PC-3 (cell line): ENCODE measurements around the gene PGBD5. TPM values are rescaled to one million over a fixed set of nuclear protein-coding genes. Genes with fewer than 3 reads are reported as not detected.

Experiments
- ATAC-seq: fragments of 200-7000 bp; cut with Tn5 transposase; 2 replicates; pipeline ENCODE4 v1.9.1; 2020; ENCODE audit warnings: mild to moderate bottlenecking, moderate library complexity
- BruUV-seq: library from RNA; stranded (reverse); fragments of 400-500 nt; replicated peaks from 2 replicates; lab custom pipeline; 2021; lab: Mats Ljungman, UMichigan
- CTCF ChIA-PET: fragments of 300-600 bp; sonication (Branson Sonifier 250); formaldehyde crosslinking; loops from one replicate; lab custom pipeline; 2022; ENCODE audit warnings: antibody characterized with exemption; lab: Charles Lee
- POLR2A ChIA-PET: fragments of 300-600 bp; sonication (Branson Sonifier 250); formaldehyde crosslinking; loops from one replicate; lab custom pipeline; 2022; ENCODE audit warnings: antibody characterized with exemption; ENCODE audit not compliant: unreplicated experiment; lab: Charles Lee
- DNase-seq: peaks from one replicate; pipeline ENCODE4 v3.0.0-alpha.2; 2015
- H2AFZ ChIP-seq: fragments of 300-600 bp; sonication (generic); 2 replicates; pipeline ENCODE4 v1.6.0; 2016; ENCODE audit warnings: antibody characterized with exemption, low read length
- H3F3A ChIP-seq: fragments of 300-600 bp; sonication (generic); one replicate; pipeline ENCODE4 v1.6.0; 2017; ENCODE audit warnings: antibody characterized with exemption, low read length, control low read depth, mild to moderate bottlenecking; ENCODE audit not compliant: unreplicated experiment
- H3K27ac ChIP-seq: fragments of 300-600 bp; sonication (generic); 2 replicates; pipeline ENCODE4 v1.5.1; 2016; ENCODE audit warnings: mild to moderate bottlenecking, low read length
- H3K27me3 ChIP-seq: fragments of 300-600 bp; sonication (generic); 2 replicates; pipeline ENCODE4 v1.6.1; 2016; ENCODE audit warnings: low read length, mixed read lengths
- H3K36me3 ChIP-seq: fragments of 300-600 bp; sonication (generic); 2 replicates; pipeline ENCODE4 v1.6.1; 2016; ENCODE audit warnings: low read depth, mixed run types, low read length, mixed read lengths
- H3K4me1 ChIP-seq: fragments of 300-600 bp; sonication (generic); 2 replicates; pipeline ENCODE4 v1.5.1; 2016; ENCODE audit warnings: low read length; ENCODE audit not compliant: insufficient read depth
- H3K4me2 ChIP-seq: fragments of 300-600 bp; sonication (generic); 2 replicates; pipeline ENCODE4 v1.6.0; 2016; ENCODE audit warnings: low read length
- H3K4me3 ChIP-seq: fragments of 300-600 bp; sonication (generic); 2 replicates; pipeline ENCODE4 v1.5.1; 2016; ENCODE audit warnings: mild to moderate bottlenecking, low read length, mixed read lengths
- H3K79me2 ChIP-seq: fragments of 300-600 bp; sonication (generic); 2 replicates; pipeline ENCODE4 v1.6.1; 2017; ENCODE audit warnings: low read length, mixed read lengths
- H3K9ac ChIP-seq: fragments of 300-600 bp; sonication (generic); 2 replicates; pipeline ENCODE4 v1.6.0; 2016; ENCODE audit warnings: mild to moderate bottlenecking, low read length
- H3K9me2 ChIP-seq: fragments of 300-600 bp; sonication (generic); replicated peaks from 2 replicates; pipeline ENCODE4 v1.6.1; 2016; ENCODE audit warnings: mixed run types, low read length, mixed read lengths
- H3K9me3 ChIP-seq: fragments of 300-600 bp; sonication (generic); 2 replicates; pipeline ENCODE4 v1.6.1; 2016; ENCODE audit warnings: low read length, mixed read lengths
- H4K20me1 ChIP-seq: fragments of 300-600 bp; sonication (generic); 2 replicates; pipeline ENCODE4 v1.6.1; 2016; ENCODE audit warnings: low read length, mixed read lengths
- EZH2 ChIP-seq: fragments of 300-600 bp; sonication (generic); IDR thresholded peaks from one replicate; pipeline ENCODE4 v1.6.1; 2017; ENCODE audit warnings: antibody characterized with exemption, mild to moderate bottlenecking, low read length; ENCODE audit not compliant: unreplicated experiment
- EZH2phosphoT487 ChIP-seq: fragments of 300-600 bp; sonication (generic); IDR thresholded peaks from 2 replicates; pipeline ENCODE4 v1.6.1; 2018; ENCODE audit warnings: mild to moderate bottlenecking, antibody characterized with exemption, low read length, borderline replicate concordance
- intact Hi-C: fragments of 100-400 bp; cut with micrococcal nuclease; formaldehyde crosslinking; loops from 2 replicates; pipeline ENCODE4 v1.9.0; 2023
- total RNA-seq: library from RNA; depleted of rRNA; stranded (reverse); fragments of >200 nt; gene quantifications from 2 replicates; pipeline ENCODE4 v1.2.3, GENCODE V29; 2014
- TF ChIP-seq, protein P1 (sequence below): fragments of 300-600 bp; sonication (generic); conservative IDR thresholded peaks from 2 replicates; pipeline ENCODE4 v1.5.1; 2017; ENCODE audit warnings: antibody characterized with exemption, low read depth, mild to moderate bottlenecking, low read length

PGBD5 gene
- total RNA-seq, 1 experiment from 2014 or later: under 0.01 TPM

DNA sequence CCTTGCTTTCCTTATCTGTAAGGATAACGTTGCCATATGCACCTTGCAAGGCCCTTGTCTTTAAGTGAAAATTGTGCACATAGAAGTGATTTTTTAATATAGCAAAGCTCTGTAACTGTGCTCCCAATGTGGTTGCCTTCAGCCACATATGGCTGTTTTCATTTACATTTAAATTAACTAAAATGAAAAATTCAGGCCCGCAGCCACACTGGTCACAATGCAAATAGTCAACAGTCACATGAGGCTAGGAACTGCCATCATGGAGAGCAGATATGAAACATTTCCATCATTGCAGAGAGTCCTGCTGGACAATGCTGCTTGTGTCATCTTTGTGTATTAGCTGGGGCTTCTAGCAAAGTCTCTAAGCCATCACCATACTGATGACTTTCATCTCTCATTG is 83.4 kb downstream of the PGBD5 start:
- TF ChIP-seq, protein P1, sequence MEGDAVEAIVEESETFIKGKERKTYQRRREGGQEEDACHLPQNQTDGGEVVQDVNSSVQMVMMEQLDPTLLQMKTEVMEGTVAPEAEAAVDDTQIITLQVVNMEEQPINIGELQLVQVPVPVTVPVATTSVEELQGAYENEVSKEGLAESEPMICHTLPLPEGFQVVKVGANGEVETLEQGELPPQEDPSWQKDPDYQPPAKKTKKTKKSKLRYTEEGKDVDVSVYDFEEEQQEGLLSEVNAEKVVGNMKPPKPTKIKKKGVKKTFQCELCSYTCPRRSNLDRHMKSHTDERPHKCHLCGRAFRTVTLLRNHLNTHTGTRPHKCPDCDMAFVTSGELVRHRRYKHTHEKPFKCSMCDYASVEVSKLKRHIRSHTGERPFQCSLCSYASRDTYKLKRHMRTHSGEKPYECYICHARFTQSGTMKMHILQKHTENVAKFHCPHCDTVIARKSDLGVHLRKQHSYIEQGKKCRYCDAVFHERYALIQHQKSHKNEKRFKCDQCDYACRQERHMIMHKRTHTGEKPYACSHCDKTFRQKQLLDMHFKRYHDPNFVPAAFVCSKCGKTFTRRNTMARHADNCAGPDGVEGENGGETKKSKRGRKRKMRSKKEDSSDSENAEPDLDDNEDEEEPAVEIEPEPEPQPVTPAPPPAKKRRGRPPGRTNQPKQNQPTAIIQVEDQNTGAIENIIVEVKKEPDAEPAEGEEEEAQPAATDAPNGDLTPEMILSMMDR: no peak
- TF ChIP-seq EZH2: no peak
- TF ChIP-seq EZH2phosphoT487: no peak
- DNase-seq (no peak), ATAC-seq (no peak)
- H3K27ac ChIP-seq: no peak overlapping the region
- H3F3A ChIP-seq: no peaks in the 10 kb centered on the region
- no peaks in the 10 kb centered on the region for H4K20me1 ChIP-seq
- H3K9me3 ChIP-seq: no peaks in the 10 kb centered on the region
- H3K4me2 ChIP-seq: no peak overlapping the region
- POLR2A ChIA-PET: no interaction called here
- no TSS peak for BruUV-seq
- H3K4me1 ChIP-seq: no peaks in the 10 kb centered on the region
- H3K79me2 ChIP-seq: no peaks in the 10 kb centered on the region
- CTCF ChIA-PET: no interaction called here
- no peak overlapping the region for H3K4me3 ChIP-seq
- H3K9ac ChIP-seq: no peak overlapping the region
- H3K9me2 ChIP-seq: no peaks in the 10 kb centered on the region
- H3K27me3 ChIP-seq: peaks cover 75% of the 10 kb centered on the region
- intact Hi-C loops: no loop called here
- no peak overlapping the region for H2AFZ ChIP-seq
- H3K36me3 ChIP-seq: no peaks in the 10 kb centered on the region

- DNase-seq (no peak), ATAC-seq (no peak)
- no peaks in the 10 kb centered on the region for H3K36me3 ChIP-seq
- H3K4me2 ChIP-seq: no peak overlapping the region
- no peak overlapping the region for H3K27ac ChIP-seq
- no peak overlapping the region for H3K9ac ChIP-seq
- no peak overlapping the region for H2AFZ ChIP-seq
- BruUV-seq: no TSS peak
- intact Hi-C loops: no loop called here
- H3K27me3 ChIP-seq: peaks cover 78% of the 10 kb centered on the region
- no peaks in the 10 kb centered on the region for H3K4me1 ChIP-seq
- H3F3A ChIP-seq: no peaks in the 10 kb centered on the region
- no peaks in the 10 kb centered on the region for H4K20me1 ChIP-seq
- H3K79me2 ChIP-seq: no peaks in the 10 kb centered on the region
- TF ChIP-seq EZH2phosphoT487 (no peak), EZH2 (no peak)
- TF ChIP-seq, protein P1: no peak
- no peaks in the 10 kb centered on the region for H3K9me2 ChIP-seq
- H3K4me3 ChIP-seq: no peak overlapping the region
- ChIA-PET POLR2A (no interaction called here), CTCF (no interaction called here)
- H3K9me3 ChIP-seq: no peaks in the 10 kb centered on the region
Measured at GRCh38 chr1:230342019-230342418, 84.1 kb downstream of the PGBD5 start.

DNA sequence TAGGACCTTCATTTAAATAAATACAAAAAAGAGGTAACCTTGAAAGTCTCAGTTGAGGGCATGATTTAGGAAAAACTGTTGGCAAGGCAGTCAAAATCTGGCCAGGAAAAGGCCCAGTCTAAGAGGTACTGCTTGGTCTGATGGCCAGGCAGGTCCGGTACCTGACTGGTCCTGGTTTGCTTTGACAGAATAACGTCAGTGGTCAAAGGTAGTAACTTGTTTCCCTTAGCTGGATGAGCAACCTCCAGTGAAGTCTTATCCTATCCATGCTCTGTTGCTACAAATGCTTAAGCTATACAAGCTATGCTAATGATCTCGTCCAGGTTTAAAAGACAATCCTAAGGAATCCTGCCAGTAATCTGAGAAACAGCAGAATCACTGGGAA is 85.0 kb downstream of the PGBD5 start:
- Histone ChIP-seq H3K27me3 (peaks cover 87% of the 10 kb centered on the region), H3F3A (no peaks in the 10 kb centered on the region), H3K36me3 (no peaks in the 10 kb centered on the region), H3K9ac (no peak overlapping the region), H3K4me1 (no peaks in the 10 kb centered on the region), H3K9me2 (no peaks in the 10 kb centered on the region), H3K9me3 (no peaks in the 10 kb centered on the region), H4K20me1 (no peaks in the 10 kb centered on the region), H3K4me2 (no peak overlapping the region), H3K27ac (no peak overlapping the region), H3K4me3 (no peak overlapping the region), H2AFZ (no peak overlapping the region), H3K79me2 (no peaks in the 10 kb centered on the region)
- TF ChIP-seq EZH2phosphoT487 (no peak), EZH2 (no peak)
- TF ChIP-seq, protein P1: no peak
- DNase-seq (no peak), ATAC-seq (no peak)
- no TSS peak for BruUV-seq
- intact Hi-C loops: no loop called here
- CTCF ChIA-PET: no interaction called here
- POLR2A ChIA-PET: no interaction called here
